SK-N-SH (cell line): ENCODE results near the gene FOS. TPM values are rescaled to one million over a fixed set of nuclear protein-coding genes. Genes with fewer than 3 reads are reported as not detected.
"Not testable (repeated sequence)": the region's sequence is repeated elsewhere in the genome, so short reads cannot be mapped to it uniquely, and the experiment has no call there.

Source experiments
- CTCF ChIA-PET: fragments of 300-600, 350-600 bp; formaldehyde crosslinking; extraction: SDS; loops from one replicate; lab custom pipeline; 2021; lab: Yijun Ruan, JAX
- POLR2A ChIA-PET: fragments of 350-600 bp; sonication (Branson Sonifier 250); formaldehyde crosslinking; extraction: SDS; loops from one replicate; lab custom pipeline; 2020; ENCODE audit warnings: antibody characterized with exemption, inconsistent platforms; lab: Yijun Ruan, JAX
- DNase-seq: peaks from one replicate; pipeline ENCODE4 v3.0.0; 2012
- H2AFZ ChIP-seq: fragments of 200-600 bp; sonication (generic); 2 replicates; pipeline ENCODE4 v1.8.1; 2016; ENCODE audit warnings: antibody characterized with exemption, mild to moderate bottlenecking, low read depth
- H3F3A ChIP-seq: fragments of 200-600 bp; sonication (generic); replicated peaks from 2 replicates; pipeline ENCODE3; 2016; ENCODE audit warnings: antibody characterized with exemption, mild to moderate bottlenecking; ENCODE audit not compliant: insufficient read depth
- H3K27ac ChIP-seq, 2 experiments: fragments of 200-500 bp in 1 of 2; fragments of 200-600 bp in 1 of 2; sonication (Bioruptor generic) in 1 of 2; sonication (generic), shearing (Covaris generic) in 1 of 2; 2 replicates each; pipeline versions ENCODE4 v1.5.1 to v1.6.1; 2014 to 2016; ENCODE audit warnings: low read depth in 2 of 2, inconsistent platforms in 1 of 2, low read length in 1 of 2, mild to moderate bottlenecking in 1 of 2, mixed read lengths in 1 of 2
- H3K27me3 ChIP-seq: fragments of 200-600 bp; sonication (generic), shearing (Covaris generic); 2 replicates; pipeline ENCODE4 v1.6.1; 2016; ENCODE audit warnings: mixed run types; ENCODE audit not compliant: insufficient read depth
- H3K36me3 ChIP-seq, 2 experiments: fragments of 200-500 bp in 1 of 2; fragments of 200-600 bp in 1 of 2; sonication (Bioruptor generic) in 1 of 2; sonication (generic) in 1 of 2; replicated peaks in 1 of 2; 2 replicates each; pipeline versions ENCODE3 to v1.5.1; 2014 to 2016; ENCODE audit warnings: low read length in 1 of 2, mild to moderate bottlenecking in 1 of 2; ENCODE audit not compliant: insufficient read depth in 2 of 2, control insufficient read depth in 1 of 2
- H3K4me1 ChIP-seq, 2 experiments: fragments of 200-500 bp in 1 of 2; fragments of 200-600 bp in 1 of 2; sonication (Bioruptor generic) in 1 of 2; sonication (generic), shearing (Covaris generic) in 1 of 2; 2 replicates each; pipeline versions ENCODE4 v1.5.1 to v1.6.1; 2014 to 2016; ENCODE audit warnings: low read depth in 1 of 2, low read length in 1 of 2, mixed run types in 1 of 2; ENCODE audit not compliant: insufficient read depth in 2 of 2, control insufficient read depth in 1 of 2
- H3K4me2 ChIP-seq: fragments of 200-600 bp; sonication (generic), shearing (Covaris generic); 2 replicates; pipeline ENCODE4 v1.6.1; 2017; ENCODE audit warnings: mixed run types
- H3K4me3 ChIP-seq, 2 experiments: fragments of 200-500 bp in 1 of 2; fragments of 200-600 bp in 1 of 2; sonication (Bioruptor generic) in 1 of 2; sonication (generic), shearing (Covaris generic) in 1 of 2; 2 replicates each; pipeline versions ENCODE4 v1.5.1 to v1.8.1; 2014 to 2016; ENCODE audit warnings: low read depth in 2 of 2, inconsistent platforms in 1 of 2, low read length in 1 of 2, mild to moderate bottlenecking in 1 of 2, mixed read lengths in 1 of 2, moderate library complexity in 1 of 2
- H3K79me2 ChIP-seq: fragments of 200-600 bp; sonication (generic); 2 replicates; pipeline ENCODE4 v1.8.1; 2017; ENCODE audit warnings: mild to moderate bottlenecking; ENCODE audit not compliant: insufficient read depth
- H3K9ac ChIP-seq: fragments of 200-600 bp; sonication (generic); 2 replicates; pipeline ENCODE4 v1.6.1; 2017; ENCODE audit warnings: mixed run types
- H3K9me2 ChIP-seq: fragments of 200-600 bp; sonication (generic); 2 replicates; pipeline ENCODE4 v1.6.1; 2017; ENCODE audit warnings: mixed run types
- H3K9me3 ChIP-seq: fragments of 200-600 bp; sonication (generic); 2 replicates; pipeline ENCODE4 v1.6.1; 2017; ENCODE audit warnings: mixed run types, mild to moderate bottlenecking, moderate library complexity
- H4K20me1 ChIP-seq: fragments of 200-600 bp; sonication (generic); 2 replicates; pipeline ENCODE4 v1.6.1; 2017; ENCODE audit warnings: mild to moderate bottlenecking, mixed run types; ENCODE audit not compliant: insufficient read depth
- CTCF ChIP-seq: fragments of 200-600 bp; sonication (generic); IDR thresholded peaks from 2 replicates; pipeline ENCODE4 v1.6.1; 2017; ENCODE audit warnings: antibody characterized with exemption, mild to moderate bottlenecking, moderate library complexity
- EP300 ChIP-seq, 2 experiments: IDR thresholded peaks; 2 replicates each; pipeline versions ENCODE4 v1.4.0 to v1.6.1; 2012; ENCODE audit warnings: borderline replicate concordance in 1 of 2, low read depth in 1 of 2, low read length in 1 of 2
- EZH2phosphoT487 ChIP-seq: fragments of 200-600 bp; sonication (generic); IDR thresholded peaks from 2 replicates; pipeline ENCODE4 v1.6.1; 2017; ENCODE audit warnings: low read depth, mixed run types, mild to moderate bottlenecking, antibody characterized with exemption, moderate library complexity, borderline replicate concordance
- MEF2A ChIP-seq: IDR thresholded peaks from 2 replicates; pipeline ENCODE4 v1.4.0; 2012; ENCODE audit warnings: low read depth, borderline replicate concordance
- MXI1 ChIP-seq: IDR thresholded peaks from 2 replicates; pipeline ENCODE4 v1.6.1; 2012; ENCODE audit warnings: mild to moderate bottlenecking, low read depth, low read length, improper control_type of control experiment
- RFX5 ChIP-seq: IDR thresholded peaks from 2 replicates; pipeline ENCODE4 v1.6.1; 2012; ENCODE audit warnings: mild to moderate bottlenecking, improper control_type of control experiment, low read length
- TCF12 ChIP-seq: IDR thresholded peaks from 2 replicates; pipeline ENCODE4 v1.4.0; 2012
- YY1 ChIP-seq: IDR thresholded peaks from 2 replicates; pipeline ENCODE4 v1.4.0; 2012; ENCODE audit warnings: low read depth, mild to moderate bottlenecking
- WGBS: methylation state at CpG from one replicate; pipeline ENCODE4 v1.1.6; 2017; ENCODE audit warnings: low lambda C conversion rate; 5-methylcytosine and 5-hydroxymethylcytosine counted together
- polyA plus RNA-seq, 3 experiments: library from polyadenylated mRNA; depleted of rRNA; stranded (reverse); fragments of >200 nt; gene quantifications; 2 replicates each; pipeline ENCODE4 v1.2.3, GENCODE V29; 2012
- TF ChIP-seq, protein P1 (sequence below): fragments of 150-350 bp; IDR thresholded peaks from 2 replicates; pipeline ENCODE4 v1.6.1; 2017; ENCODE audit warnings: antibody characterized with exemption, low read length, low read depth, borderline replicate concordance

Gene FOS
- polyA plus RNA-seq, 1 of the 3 experiments (the other 2 are of a cell fraction), result 309 TPM

DNA sequence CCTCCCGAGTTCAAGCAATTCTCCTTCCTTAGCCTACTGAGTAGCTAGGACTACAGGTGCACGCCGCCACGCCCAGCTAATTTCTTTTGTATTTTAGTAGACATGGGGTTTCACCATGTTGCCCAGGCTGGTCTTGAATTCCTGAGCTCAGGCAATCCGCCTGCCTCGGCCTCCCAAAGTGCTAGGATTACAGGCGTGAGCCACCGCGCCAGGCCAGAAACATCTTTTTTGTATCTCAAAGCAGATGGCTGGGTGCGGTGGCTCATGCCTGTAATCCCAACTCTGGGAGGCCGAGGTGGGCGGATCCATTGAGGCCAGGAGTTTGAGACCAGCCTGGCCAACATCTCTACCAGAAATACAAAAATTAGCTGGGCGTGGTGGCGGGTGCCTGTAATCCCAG is 30.9 kb downstream of the FOS start:
- H3K79me2 ChIP-seq, H3K9ac ChIP-seq, DNase-seq, POLR2A ChIA-PET, H3K27ac ChIP-seq, H3F3A ChIP-seq, H3K4me2 ChIP-seq, H3K36me3 ChIP-seq, H4K20me1 ChIP-seq, H2AFZ ChIP-seq, H3K27me3 ChIP-seq, H3K9me2 ChIP-seq, H3K9me3 ChIP-seq, H3K4me3 ChIP-seq: not testable (repeated sequence)
- CTCF ChIA-PET, result interaction anchor here (1.3 to 14.1 kb wide), 6 partner anchors 72 to 252 kb away, joined by 3 to 291 read pairs (median 14); no protein-coding TSS in a partner anchor
- WGBS, result 90% methylated on average over 11 of the region's 14 CpGs
- H3K4me1 ChIP-seq, result peaks cover 6 to 14% of the 10 kb centered on the region in 2 experiments; a peak in 2 of 4 replicates

DNA sequence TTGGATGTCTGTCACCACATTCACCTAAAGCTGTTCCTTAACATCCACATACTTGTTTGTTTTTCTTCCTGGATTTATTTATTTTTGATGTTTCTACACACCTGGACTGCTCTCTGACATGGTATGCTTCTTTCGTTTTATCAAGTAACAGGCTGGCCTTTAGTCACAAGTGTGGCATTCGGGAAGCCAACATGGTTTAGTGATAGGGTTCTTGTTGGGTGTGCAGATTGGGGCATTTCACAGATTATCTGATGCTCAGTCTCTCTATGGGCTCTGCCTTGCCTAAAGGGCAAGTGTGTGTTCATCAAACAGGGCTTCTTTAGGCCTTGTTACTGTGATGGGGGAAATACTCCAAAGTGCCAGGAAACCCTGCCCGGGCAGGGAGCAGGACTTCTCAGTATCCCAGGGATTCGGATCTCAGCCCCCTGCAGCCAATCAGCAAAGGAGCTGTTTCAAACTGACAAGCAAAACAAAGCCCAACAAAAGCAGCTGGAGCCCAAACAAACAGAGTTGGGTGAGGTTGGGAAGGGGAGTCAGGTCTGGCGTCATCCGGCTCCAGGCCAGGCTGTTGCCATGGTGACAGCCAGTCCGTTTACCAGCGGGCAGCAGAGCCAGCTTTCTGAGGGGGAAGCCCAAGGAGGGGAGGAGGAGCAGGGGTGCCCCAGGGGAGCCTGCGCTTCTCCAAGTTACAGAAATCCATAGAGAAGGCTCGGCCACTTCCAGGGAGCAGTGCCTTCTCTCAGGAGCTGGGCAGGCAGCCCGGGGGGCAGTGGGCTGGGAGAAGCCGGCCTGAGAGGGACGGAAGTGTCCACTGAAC is 31.9 kb downstream of the FOS start:
- 32% methylated on average over 12 of the region's 13 CpGs for WGBS
- peak; percentile 82 for DNase-seq
- Histone ChIP-seq H3K79me2 (no peaks in the 10 kb centered on the region), H2AFZ (peak overlapping the region; percentile 36; the same call in 1 of the 2 replicates), H3K27ac (peak overlapping the region; percentile 53 to 67; a peak in 3 of 4 replicates), H3K4me3 (no peak overlapping the region), H3K4me2 (peak overlapping the region; percentile 39; the same call in 1 of the 2 replicates), H4K20me1 (no peaks in the 10 kb centered on the region), H3K9ac (peak overlapping the region; percentile 29; the same call in 1 of the 2 replicates), H3K9me3 (no peaks in the 10 kb centered on the region), H3K27me3 (no peaks in the 10 kb centered on the region), H3F3A (no peaks in the 10 kb centered on the region), H3K36me3 (no peaks in the 10 kb centered on the region), H3K9me2 (no peaks in the 10 kb centered on the region), H3K4me1 (peaks cover 6 to 22% of the 10 kb centered on the region in 2 experiments; a peak in 2 of 4 replicates)
- POLR2A ChIA-PET, result interaction anchor here (0.8 to 1.3 kb wide), 4 partner anchors 120 to 351 kb away, joined by 3 to 5 read pairs (median 4); partner anchors contain the start of gene NEK9
- TF ChIP-seq TCF12 (no peak), MEF2A (no peak), EZH2phosphoT487 (no peak), RFX5 (0 out of 2 replicates have a peak, but pooled peaks have one; percentile 35), EP300 (IDR thresholded peaks at IDR 0.05; ENCODE audit: borderline replicate concordance in 1 of 2, low read depth in 1 of 2, low read length in 1 of 2) (0 out of 4 replicates have a peak, but pooled peaks of 1 of the 2 experiments have one; percentile 16), CTCF (no peak), MXI1 (no peak), YY1 (no peak)
- TF ChIP-seq, protein P1, sequence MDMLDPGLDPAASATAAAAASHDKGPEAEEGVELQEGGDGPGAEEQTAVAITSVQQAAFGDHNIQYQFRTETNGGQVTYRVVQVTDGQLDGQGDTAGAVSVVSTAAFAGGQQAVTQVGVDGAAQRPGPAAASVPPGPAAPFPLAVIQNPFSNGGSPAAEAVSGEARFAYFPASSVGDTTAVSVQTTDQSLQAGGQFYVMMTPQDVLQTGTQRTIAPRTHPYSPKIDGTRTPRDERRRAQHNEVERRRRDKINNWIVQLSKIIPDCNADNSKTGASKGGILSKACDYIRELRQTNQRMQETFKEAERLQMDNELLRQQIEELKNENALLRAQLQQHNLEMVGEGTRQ, result no peak
- CTCF ChIA-PET, result interaction anchor here (0.6 to 14.1 kb wide), 11 partner anchors 9 to 251 kb away, joined by 3 to 291 read pairs (median 5); no protein-coding TSS in a partner anchor
